Activated CD8-positive, alpha-beta T cell treated with anti-CD3 and anti-CD28 coated beads for 36 hours (primary cell): Measurements from ENCODE around the gene RSAD1. TPM values are rescaled to one million over a fixed set of nuclear protein-coding genes. Genes with fewer than 3 reads are reported as not detected.

Experiments used
- ATAC-seq: fragments of 200-7000 bp; cut with Tn5 transposase; one replicate; pipeline ENCODE4 v1.10.0; 2021; ENCODE audit warnings: mild to moderate bottlenecking, moderate library complexity
- CTCF ChIA-PET: fragments of 350-600 bp; sonication (Branson Sonifier 250); formaldehyde crosslinking; loops from one replicate; lab custom pipeline; 2021; ENCODE audit warnings: antibody characterized with exemption; lab: Charles Lee
- POLR2A ChIA-PET: fragments of 350-600 bp; sonication (Branson Sonifier 250); formaldehyde crosslinking; loops from one replicate; lab custom pipeline; 2021; ENCODE audit warnings: antibody characterized with exemption; lab: Charles Lee
- DNase-seq: peaks from one replicate; pipeline ENCODE4 v3.0.0-alpha.2; 2020
- H3K27ac Mint-ChIP-seq: one replicate; pipeline ENCODE4 v1.8.0; 2021; ENCODE audit warnings: mild to moderate bottlenecking, mixed read lengths
- H3K27me3 Mint-ChIP-seq: one replicate; pipeline ENCODE4 v1.8.0; 2021; ENCODE audit warnings: mixed read lengths
- H3K36me3 Mint-ChIP-seq: one replicate; pipeline ENCODE4 v1.8.0; 2021; ENCODE audit warnings: low read depth, mixed read lengths
- H3K4me1 Mint-ChIP-seq: one replicate; pipeline ENCODE4 v1.8.0; 2021; ENCODE audit warnings: low read depth, mixed read lengths
- H3K4me3 Mint-ChIP-seq: one replicate; pipeline ENCODE4 v1.8.0; 2021; ENCODE audit warnings: mild to moderate bottlenecking, moderate library complexity, mixed read lengths
- H3K9me3 Mint-ChIP-seq: one replicate; pipeline ENCODE4 v1.8.0; 2021; ENCODE audit warnings: mixed read lengths
- intact Hi-C: fragments of 100-400 bp; cut with micrococcal nuclease; formaldehyde crosslinking; loops from one replicate; pipeline ENCODE4 v1.10.0; 2022
- total RNA-seq, 2 experiments: library from RNA; stranded (reverse); gene quantifications; one replicate each; pipeline ENCODE4 v1.2.3, GENCODE V29; 2021
- TF ChIP-seq, protein P1 (sequence below): fragments of 200-600 bp; IDR thresholded peaks from one replicate; pipeline ENCODE4 v1.8.0; 2022; ENCODE audit warnings: antibody characterized with exemption, mild to moderate bottlenecking

RSAD1 gene
- total RNA-seq, 2 experiments from 2014 or later, result 39.2 to 40.7 TPM

DNA sequence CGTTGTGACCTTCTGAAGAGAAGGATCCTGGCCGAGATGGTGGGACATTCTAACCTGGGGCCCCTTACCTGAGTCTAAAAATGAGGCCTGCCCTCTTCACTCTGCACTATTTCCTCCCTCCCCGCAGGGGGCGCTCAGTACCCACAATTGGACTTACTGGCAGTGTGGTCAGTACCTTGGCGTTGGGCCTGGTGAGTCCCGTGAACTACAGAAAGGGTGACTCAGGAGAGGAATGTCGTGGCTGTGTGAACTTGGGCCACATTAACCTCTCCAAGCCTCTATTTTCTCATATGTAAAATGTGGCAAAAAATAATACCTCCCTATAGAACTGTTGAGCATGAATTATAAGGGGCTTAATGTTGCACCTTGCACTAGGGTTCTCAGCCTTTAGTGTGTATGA is 3.9 kb downstream of the RSAD1 start:
- POLR2A ChIA-PET, result interaction anchor here (0.7 to 1.1 kb wide), 2 partner anchors 11 to 32 kb away, joined by 3 read pairs; no protein-coding TSS in a partner anchor
- ATAC-seq (peak; percentile 57), DNase-seq (peak; percentile 87)
- Mint-ChIP-seq H3K27ac (no peak overlapping the region), H3K4me1 (peaks cover 22% of the 10 kb centered on the region), H3K4me3 (no peak overlapping the region), H3K27me3 (no peaks in the 10 kb centered on the region), H3K9me3 (no peaks in the 10 kb centered on the region), H3K36me3 (peaks cover 24% of the 10 kb centered on the region)
- TF ChIP-seq, protein P1, sequence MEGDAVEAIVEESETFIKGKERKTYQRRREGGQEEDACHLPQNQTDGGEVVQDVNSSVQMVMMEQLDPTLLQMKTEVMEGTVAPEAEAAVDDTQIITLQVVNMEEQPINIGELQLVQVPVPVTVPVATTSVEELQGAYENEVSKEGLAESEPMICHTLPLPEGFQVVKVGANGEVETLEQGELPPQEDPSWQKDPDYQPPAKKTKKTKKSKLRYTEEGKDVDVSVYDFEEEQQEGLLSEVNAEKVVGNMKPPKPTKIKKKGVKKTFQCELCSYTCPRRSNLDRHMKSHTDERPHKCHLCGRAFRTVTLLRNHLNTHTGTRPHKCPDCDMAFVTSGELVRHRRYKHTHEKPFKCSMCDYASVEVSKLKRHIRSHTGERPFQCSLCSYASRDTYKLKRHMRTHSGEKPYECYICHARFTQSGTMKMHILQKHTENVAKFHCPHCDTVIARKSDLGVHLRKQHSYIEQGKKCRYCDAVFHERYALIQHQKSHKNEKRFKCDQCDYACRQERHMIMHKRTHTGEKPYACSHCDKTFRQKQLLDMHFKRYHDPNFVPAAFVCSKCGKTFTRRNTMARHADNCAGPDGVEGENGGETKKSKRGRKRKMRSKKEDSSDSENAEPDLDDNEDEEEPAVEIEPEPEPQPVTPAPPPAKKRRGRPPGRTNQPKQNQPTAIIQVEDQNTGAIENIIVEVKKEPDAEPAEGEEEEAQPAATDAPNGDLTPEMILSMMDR, result peak; percentile 87
- intact Hi-C loops, result loop anchor here (5.0 to 10.0 kb wide), 2 partner anchors 60 to 142 kb away; no protein-coding TSS in a partner anchor
- CTCF ChIA-PET, result interaction anchor here (0.7 to 7.7 kb wide), 20 partner anchors 13 to 222 kb away, joined by 3 to 57 read pairs (median 4); partner anchors contain the start of gene EPN3

DNA sequence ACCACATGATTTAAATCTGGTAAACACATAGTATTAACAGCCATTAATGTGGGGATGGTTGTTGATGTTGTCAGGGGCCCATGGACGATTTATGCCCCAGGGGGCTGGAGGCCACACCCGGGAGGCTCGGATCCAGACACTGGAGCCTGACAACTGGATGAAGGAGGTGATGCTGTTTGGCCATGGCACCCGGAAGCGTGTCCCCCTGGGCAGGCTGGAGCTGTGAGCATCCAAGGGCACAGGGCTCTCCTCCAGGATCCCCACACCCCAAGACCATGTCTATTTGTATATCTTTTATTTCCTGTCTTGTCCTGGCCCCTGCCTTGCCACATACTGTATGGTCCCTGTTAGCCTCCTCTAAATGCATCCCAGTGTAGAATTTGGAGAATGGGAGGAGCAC is 4.6 kb downstream of the RSAD1 start:
- ATAC-seq, result no peak
- POLR2A ChIA-PET, result interaction anchor here (0.6 to 1.1 kb wide), 2 partner anchors 32 to 73 kb away, joined by 3 read pairs; no protein-coding TSS in a partner anchor

DNA sequence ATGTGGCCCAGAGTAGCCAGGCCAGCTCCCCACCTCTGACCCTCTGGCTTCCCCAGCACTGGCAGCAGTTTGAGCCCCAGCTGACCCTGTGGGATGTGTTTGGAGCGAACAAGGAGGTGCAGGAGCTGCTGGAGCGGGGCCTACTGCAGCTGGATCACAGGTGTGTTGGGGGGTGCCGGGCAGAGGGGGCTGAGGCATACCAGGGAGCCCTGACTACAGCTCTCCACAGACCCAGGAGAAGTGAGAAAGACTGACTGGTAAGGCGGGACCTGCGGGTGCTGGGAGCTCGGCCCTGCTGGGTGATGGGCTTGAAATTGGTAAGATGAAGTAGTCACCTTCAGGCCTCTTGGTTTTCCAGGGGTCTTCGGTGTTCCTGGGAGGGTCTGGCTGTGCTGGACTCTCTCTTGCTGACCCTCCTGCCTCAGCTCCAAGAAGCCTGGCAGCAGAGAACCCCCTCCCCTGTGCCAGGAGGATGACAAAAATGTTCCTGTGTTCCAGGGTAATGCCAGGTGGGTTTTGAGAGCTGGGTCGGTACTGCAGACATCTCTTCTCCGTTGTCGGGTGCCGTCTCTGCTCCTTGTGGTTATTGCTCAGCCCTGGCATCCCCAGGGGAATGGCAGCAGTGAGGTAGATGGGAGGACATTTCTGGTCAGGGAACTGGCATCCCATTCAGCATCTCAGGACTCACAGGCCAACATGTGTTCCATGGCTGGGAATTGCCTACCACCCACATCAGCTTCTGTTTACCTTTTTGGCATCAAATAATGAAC is 5.9 kb downstream of the RSAD1 start:
- peaks cover 23% of the 10 kb centered on the region for H3K36me3 Mint-ChIP-seq
- H3K27ac Mint-ChIP-seq, result no peak overlapping the region
- TF ChIP-seq, protein P1, result no peak
- H3K9me3 Mint-ChIP-seq, result no peaks in the 10 kb centered on the region
- CTCF ChIA-PET, result interaction anchor here (1.2 to 7.7 kb wide), 8 partner anchors 11 to 161 kb away, joined by 3 to 57 read pairs (median 4); no protein-coding TSS in a partner anchor
- ATAC-seq (no peak), DNase-seq (no peak)
- intact Hi-C loops, result loop anchor here (5.0 to 10.0 kb wide), 2 partner anchors 58 to 140 kb away; no protein-coding TSS in a partner anchor
- peaks cover 14% of the 10 kb centered on the region for H3K4me1 Mint-ChIP-seq
- POLR2A ChIA-PET, result interaction anchor here (0.6 to 1.3 kb wide), 2 partner anchors 11 to 347 kb away, joined by 3 read pairs; no protein-coding TSS in a partner anchor
- H3K27me3 Mint-ChIP-seq, result no peaks in the 10 kb centered on the region
- H3K4me3 Mint-ChIP-seq, result no peak overlapping the region

More for the DNA sequence above, 4.6 kb downstream of the RSAD1 start:
- DNase-seq, result no peak
- peaks cover 17% of the 10 kb centered on the region for H3K4me1 Mint-ChIP-seq
- CTCF ChIA-PET, result interaction anchor here (0.7 to 7.7 kb wide), 18 partner anchors 10 to 160 kb away, joined by 3 to 57 read pairs (median 4); no protein-coding TSS in a partner anchor
- no peak overlapping the region for H3K4me3 Mint-ChIP-seq
- TF ChIP-seq, protein P1, result no peak
- H3K27me3 Mint-ChIP-seq, result no peaks in the 10 kb centered on the region
- H3K9me3 Mint-ChIP-seq, result no peaks in the 10 kb centered on the region
- intact Hi-C loops, result loop anchor here (5.0 to 10.0 kb wide), 2 partner anchors 59 to 142 kb away; no protein-coding TSS in a partner anchor
- H3K27ac Mint-ChIP-seq, result no peak overlapping the region
- H3K36me3 Mint-ChIP-seq, result peaks cover 24% of the 10 kb centered on the region

DNA sequence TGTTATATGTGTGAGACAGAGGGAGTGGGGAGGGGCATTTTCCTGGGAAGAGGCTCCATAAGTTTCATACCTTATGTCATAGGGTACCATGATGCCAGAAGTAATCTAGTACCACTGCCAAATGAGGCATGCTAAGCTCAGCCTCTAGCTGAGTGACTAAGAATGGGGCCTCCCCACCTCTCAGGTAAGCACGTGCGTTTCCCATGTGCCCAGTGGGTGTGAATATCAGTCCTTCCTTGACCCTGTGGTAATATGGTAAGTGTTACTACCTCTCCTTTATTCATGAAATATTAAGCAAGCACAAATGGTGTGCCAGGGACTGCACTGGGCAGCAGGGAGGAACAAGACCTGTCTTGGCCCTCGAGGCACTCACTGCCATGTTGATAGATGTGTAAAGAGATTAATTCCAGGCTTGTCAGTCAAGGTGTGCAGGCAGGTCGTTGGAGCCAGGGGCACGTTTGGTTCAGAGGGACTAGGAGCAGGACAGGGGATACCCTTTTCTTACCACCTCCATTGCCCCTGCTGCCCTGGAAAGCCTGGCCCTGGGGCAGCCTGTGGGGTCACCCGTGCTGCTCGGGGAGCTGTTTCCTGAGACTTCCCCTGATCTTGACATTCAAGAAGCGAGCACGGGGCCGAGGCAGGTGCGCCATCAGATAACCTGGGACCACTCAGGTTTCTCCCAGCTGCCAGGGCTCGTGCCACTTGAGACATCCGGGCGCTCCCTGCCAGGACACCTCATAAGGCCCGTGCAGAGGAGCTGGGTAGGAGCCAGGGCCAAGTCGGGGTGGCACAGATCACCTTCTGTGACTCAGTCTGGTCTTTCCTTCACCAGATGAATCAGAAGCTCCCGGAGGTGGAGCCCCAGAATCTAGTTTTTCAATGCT is 8.8 kb downstream of the RSAD1 start:
- Mint-ChIP-seq H3K27ac (no peak overlapping the region), H3K9me3 (no peaks in the 10 kb centered on the region), H3K27me3 (no peaks in the 10 kb centered on the region), H3K36me3 (peaks cover 16% of the 10 kb centered on the region), H3K4me1 (peaks cover 3% of the 10 kb centered on the region), H3K4me3 (no peak overlapping the region)
- intact Hi-C loops, result loop anchor here (10.0 kb wide), 1 partner anchor 137 kb away; no protein-coding TSS in a partner anchor
- ChIA-PET POLR2A (interaction anchor here (1.7 kb wide), 1 partner anchor 17 kb away, joined by 7 read pairs; no protein-coding TSS in a partner anchor), CTCF (interaction anchor here (0.9 to 7.7 kb wide), 4 partner anchors 13 to 141 kb away, joined by 3 to 57 read pairs (median 5); no protein-coding TSS in a partner anchor)
- no peak for DNase-seq
- ATAC-seq, result peak; percentile 56
- TF ChIP-seq, protein P1, result no peak
